Testis (tissue), 2 donors: ENCODE results near the gene AIDA.

ENCODE experiments used
- CTCF ChIP-seq, 3 experiments: fragments of 450-650 bp in 2 of 3; fragments of 200-600 bp in 1 of 3; sonication (generic) in 1 of 3; IDR thresholded peaks; one replicate each; pipeline ENCODE4 v1.5.1; 2016 to 2019; ENCODE audit warnings: antibody characterized with exemption in 3 of 3, mild to moderate bottlenecking in 2 of 3, moderate library complexity in 1 of 3
- POLR2A ChIP-seq: fragments of 450-650 bp; IDR thresholded peaks from one replicate; pipeline ENCODE4 v1.6.1; 2017; ENCODE audit warnings: antibody characterized with exemption, mild to moderate bottlenecking, moderate library complexity

GRCh38 chr1:222757646-222758268 is 45.5 kb upstream of the AIDA start:
- no peak for TF ChIP-seq CTCF (IDR thresholded peaks at IDR 0.05)
- TF ChIP-seq POLR2A: no peak
